GM18519 (cell line): ENCODE measurements around the gene AGO1.
"Not testable (repeated sequence)": the region's sequence is repeated elsewhere in the genome, so short reads cannot be mapped to it uniquely, and the experiment has no call there.

ENCODE experiments used
- ATAC-seq: cut with Tn5 transposase; IDR thresholded peaks from one replicate; pipeline ENCODE4 v1.9.1; 2021; ENCODE audit warnings: mild to moderate bottlenecking, moderate library complexity; ENCODE audit not compliant: unreplicated experiment, low FRiP score

AGO1 gene

DNA sequence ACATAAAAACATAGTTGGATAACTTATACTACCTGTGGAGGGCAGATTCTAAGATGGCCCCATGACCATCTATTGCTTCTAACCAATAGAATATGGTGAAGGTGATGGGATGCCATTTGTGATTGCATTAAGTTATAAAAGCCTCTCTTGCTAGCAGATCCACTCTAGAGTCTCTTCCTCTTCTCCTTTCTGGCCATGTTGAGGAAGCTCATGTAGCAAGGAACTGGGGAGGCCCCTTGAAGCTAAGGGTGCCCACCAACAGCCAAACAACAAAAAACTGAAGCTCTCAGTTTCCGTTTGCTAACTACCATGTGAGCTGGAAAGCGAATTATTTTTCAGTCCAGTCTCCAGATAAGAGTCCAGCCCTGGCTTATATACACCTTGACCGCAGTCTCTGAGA is 16.0 kb upstream of the AGO1 start:
- ATAC-seq = no peak

DNA sequence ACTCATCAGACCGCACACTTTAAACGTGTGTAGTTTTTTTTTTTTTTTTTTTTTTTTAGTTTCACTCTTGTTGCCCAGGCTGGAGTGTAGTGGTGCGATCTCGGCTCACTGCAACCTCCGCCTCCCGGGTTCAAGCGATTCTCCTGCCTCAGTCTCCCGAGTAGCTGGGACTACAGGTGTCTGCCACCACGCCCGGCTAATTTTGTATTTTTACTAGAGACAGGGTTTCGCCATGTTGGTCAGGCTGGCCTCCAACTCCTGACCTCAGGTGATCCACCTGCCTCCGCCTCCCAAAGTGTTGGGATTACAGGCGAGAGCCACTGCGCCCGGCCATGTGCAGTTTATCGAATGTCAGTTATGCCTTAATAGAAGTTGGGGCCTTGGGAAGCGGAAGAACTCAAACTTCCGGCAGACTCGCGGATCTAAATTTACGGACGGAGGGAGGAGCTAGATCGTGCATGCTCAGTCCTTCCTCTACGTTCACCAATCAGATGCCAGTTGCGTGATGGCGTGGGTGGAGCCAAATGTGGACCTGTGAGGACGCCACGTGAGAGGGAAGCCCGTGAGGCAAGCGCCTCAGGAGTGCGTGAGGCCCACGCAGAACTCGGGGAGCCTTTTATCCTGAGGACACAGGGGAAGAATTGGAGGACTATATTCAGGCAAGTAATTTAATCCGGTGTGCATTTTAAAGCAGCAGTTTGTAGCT is 13.6 kb upstream of the AGO1 start:
- ATAC-seq = not testable (repeated sequence)

GRCh38 chr1:35870651-35871309 is 12.2 kb upstream of the AGO1 start:
- ATAC-seq = no peak

GRCh38 chr1:35873243-35873750 is 9.7 kb upstream of the AGO1 start:
- ATAC-seq = no peak

GRCh38 chr1:35874115-35874514 is 8.9 kb upstream of the AGO1 start:
- not testable (repeated sequence) for ATAC-seq

- ATAC-seq = no peak
Observed at GRCh38 chr1:35876988-35877387, 6.0 kb upstream of the AGO1 start.

GRCh38 chr1:35881850-35882273 is 1.1 kb upstream of the AGO1 start:
- ATAC-seq = no peak

GRCh38 chr1:35882586-35882944 is 444 bp upstream of the AGO1 start:
- no peak for ATAC-seq

DNA sequence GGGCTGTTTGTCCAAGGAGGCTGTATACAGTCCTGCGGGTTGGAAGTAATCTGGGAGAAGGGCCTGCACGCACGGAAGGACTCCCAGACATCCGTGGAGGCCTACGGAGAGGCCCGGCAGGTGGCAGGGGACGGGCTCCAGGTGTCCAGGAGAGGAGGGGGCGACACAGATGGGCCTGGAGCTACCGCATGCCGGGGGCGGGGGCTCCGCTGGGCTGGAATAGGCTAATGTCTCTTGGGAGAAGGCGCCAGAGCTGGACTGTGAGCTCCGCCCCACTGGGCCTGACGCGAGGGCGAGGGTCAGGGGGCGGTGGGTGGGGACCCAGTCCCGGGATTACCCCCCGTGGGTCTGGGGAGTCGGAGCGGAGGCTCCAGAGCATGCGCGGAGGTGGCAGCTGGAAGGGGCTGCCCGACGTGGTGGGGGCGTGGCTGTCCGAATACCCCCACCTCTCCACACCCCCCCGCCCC is 659 bp downstream of the AGO1 start:
- no peak for ATAC-seq

GRCh38 chr1:35884934-35885333 is 1.9 kb downstream of the AGO1 start:
- ATAC-seq = no peak

- ATAC-seq = no peak
Observed at GRCh38 chr1:35885961-35886558, 3.1 kb downstream of the AGO1 start.

DNA sequence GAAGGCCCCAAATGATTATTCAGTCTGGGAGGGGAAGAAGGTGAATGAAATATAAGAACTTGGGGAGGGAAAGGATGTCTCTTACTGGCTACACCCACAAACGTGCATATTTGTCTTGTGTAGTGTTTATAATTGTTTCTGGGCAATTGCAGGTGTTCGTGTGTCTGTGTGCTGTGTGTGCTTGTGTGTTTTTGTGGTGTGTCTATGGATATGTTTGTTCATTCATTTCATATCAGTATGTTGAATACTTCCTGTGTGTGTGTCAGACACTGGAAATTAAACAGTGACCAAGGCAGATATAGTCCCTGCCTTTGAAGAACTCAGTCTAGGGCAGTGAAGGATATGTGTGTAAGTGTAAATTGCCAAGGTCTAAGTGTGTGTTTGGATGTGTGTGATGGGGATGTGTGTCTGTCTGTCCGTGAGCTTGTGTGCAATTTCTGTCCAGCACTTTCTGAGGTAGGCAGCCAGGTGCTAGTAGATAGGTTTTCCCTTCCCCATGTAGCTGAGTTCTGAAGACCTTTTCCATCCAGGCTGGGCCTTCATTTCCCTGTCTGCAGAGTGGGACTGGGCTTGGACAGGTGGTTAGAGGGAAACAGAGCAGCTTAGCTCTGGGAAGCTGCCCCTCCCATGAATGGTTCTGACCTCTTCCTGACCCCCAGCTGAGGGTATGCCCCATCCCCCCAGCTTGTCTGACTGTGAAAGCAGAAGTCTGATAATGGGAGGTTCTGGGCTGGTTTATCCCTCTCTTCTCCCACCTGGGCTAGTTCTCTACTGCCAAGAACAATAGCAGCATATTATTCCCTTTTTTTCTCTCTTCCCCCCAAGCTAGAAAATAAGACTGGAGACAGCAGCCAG is 3.8 kb downstream of the AGO1 start:
- ATAC-seq = no peak

GRCh38 chr1:35887508-35887907 is 4.5 kb downstream of the AGO1 start:
- ATAC-seq = no peak

GRCh38 chr1:35888255-35888654 is 5.2 kb downstream of the AGO1 start:
- no peak for ATAC-seq

- ATAC-seq = not testable (repeated sequence)
Observed at GRCh38 chr1:35888981-35889380, 6.0 kb downstream of the AGO1 start.

DNA sequence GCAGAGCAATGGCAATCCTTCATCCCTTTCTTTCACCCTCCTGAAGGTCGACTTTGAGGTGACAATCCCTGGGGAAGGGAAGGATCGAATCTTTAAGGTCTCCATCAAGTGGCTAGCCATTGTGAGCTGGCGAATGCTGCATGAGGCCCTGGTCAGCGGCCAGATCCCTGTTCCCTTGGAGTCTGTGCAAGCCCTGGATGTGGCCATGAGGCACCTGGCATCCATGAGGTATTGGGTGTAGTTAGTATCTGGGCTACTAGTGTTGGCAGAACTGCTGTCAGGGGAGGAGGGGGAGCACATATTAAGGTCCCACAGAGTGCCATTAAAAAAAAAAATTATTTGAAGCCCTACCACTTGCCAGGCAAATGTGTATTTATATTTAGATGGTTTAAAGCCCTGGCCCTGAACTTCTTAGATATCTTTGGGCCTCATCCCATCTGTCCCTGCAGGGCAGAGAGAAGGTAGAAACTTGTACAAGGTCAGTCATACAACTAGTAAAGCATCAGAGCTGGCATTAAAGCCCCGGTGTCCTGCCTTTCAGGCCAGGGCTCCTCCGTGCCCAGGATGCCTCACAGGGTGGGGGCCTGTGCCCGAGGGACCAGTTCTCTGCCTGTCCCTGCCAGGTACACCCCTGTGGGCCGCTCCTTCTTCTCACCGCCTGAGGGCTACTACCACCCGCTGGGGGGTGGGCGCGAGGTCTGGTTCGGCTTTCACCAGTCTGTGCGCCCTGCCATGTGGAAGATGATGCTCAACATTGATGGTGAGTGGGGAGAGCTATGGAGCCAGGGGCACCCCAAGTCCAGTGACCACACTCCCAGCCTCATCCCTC is 10.3 kb downstream of the AGO1 start:
- ATAC-seq = no peak

DNA sequence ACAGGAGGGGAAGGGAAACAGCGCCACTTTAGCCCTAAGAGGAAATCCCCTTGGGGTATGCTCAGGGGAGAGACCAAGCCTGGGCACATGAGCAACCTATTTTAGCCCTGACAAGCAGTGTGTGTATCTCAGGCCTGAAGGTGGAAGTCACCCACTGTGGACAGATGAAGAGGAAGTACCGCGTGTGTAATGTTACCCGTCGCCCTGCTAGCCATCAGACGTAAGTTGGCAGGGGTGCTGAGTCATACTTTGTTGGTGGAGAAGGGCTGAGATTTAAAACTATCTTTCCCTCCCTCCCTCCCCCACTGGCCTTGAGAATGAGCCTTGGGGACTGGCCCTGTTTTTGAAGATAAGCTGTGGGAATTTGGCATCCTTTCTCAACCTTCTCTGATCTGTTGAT is 11.2 kb downstream of the AGO1 start:
- no peak for ATAC-seq

DNA sequence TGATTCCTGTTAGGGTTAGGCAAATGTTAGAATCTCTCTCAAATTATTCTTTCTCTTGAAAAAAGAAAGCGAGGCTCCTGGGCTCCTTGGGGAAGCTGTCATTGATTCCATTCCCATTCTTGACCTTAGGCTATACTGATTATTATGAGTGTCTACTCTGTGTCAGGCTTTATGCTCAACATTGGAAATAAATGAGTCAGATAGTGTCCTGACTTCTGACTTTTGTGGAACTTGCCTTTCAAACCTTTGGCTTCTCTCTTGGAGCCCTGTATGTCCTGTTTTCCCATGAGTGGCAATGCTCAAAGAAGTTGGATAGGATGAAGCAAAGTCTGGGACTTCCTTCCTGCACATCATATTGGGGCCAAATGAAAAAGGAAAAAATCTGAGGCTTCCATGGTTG is 11.6 kb downstream of the AGO1 start:
- ATAC-seq = no peak

- no peak for ATAC-seq
Observed at GRCh38 chr1:35899941-35900340, 16.9 kb downstream of the AGO1 start.

DNA sequence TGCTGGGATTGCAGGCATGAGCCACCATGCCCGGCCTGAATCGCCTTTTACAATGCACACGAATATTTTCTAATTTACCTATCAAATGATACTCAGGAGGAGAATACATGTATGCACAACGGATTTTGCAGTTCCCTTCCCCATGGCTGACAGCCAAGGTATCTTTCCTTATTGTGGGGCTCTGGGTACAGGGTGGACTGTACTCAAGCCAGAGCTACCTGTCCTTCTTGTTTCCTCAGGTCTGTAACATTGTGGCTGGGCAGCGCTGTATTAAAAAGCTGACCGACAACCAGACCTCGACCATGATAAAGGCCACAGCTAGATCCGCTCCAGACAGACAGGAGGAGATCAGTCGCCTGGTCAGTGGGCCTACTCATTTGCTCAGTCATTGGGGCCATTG is 18.2 kb downstream of the AGO1 start:
- no peak for ATAC-seq
